ENCODE results near the gene APOF. TPM values are rescaled to one million over a fixed set of nuclear protein-coding genes. Genes with fewer than 3 reads are reported as not detected.
A peak's percentile ranks its signal among the peaks of the same experiment; 100 is the strongest.

Gene APOF
- total and polyA plus RNA-seq, 9 of the 15 experiments (the other 6 are each of a cell fraction or from before 2014, with no cell fraction given), result 0.09 to 0.15 (median 0.12) TPM; not detected in 5

GRCh38 chr12:56315622-56316473 is 46.8 kb downstream of the APOF start, which contains the start of gene CNPY2 (continued):
- TF ChIP-seq MGA (IDR thresholded peaks at IDR 0.05), result peak; percentile 84
- TF ChIP-seq CBX3 (IDR thresholded peaks at IDR 0.05; ENCODE audit: borderline replicate concordance in 1 of 2, low read length in 2 of 2), result no peak
- TF ChIP-seq TSC22D4 (tag; IDR thresholded peaks at IDR 0.05), result no peak
- no peak for TF ChIP-seq SRSF1 (IDR thresholded peaks at IDR 0.05; ENCODE audit: low read depth, low read length)
- no peak; a peak in 1 of 4 replicates for TF ChIP-seq TRIM24 (IDR thresholded peaks at IDR 0.05)
- TF ChIP-seq ZNF584 (CRISPR knock-in tag; IDR thresholded peaks at IDR 0.05; ENCODE audit: low read depth), result peak; percentile 39; the same call in 1 of the 2 replicates
- peak; percentile 37; the same call in 1 of the 2 replicates for TF ChIP-seq GTF2E2 (tag; IDR thresholded peaks at IDR 0.05)
- TF ChIP-seq ZNF143 (CRISPR knock-in tag; IDR thresholded peaks at IDR 0.05), result peak; percentile 99
- TF ChIP-seq BCL6 (CRISPR knock-in tag; IDR thresholded peaks at IDR 0.05), result no peak
- no peak for TF ChIP-seq U2AF2 (optimal IDR thresholded peaks at IDR 0.05; ENCODE audit: low read depth, low read length)
- peak; percentile 55; the same call in 1 of the 2 replicates for TF ChIP-seq GABPA (tag; conservative IDR thresholded peaks at IDR 0.05; ENCODE audit: low read depth)
- TF ChIP-seq MTF1 (CRISPR knock-in tag; IDR thresholded peaks at IDR 0.05; ENCODE audit: borderline replicate concordance), result no peak
- TF ChIP-seq ZNF184 (CRISPR knock-in tag; IDR thresholded peaks at IDR 0.05), result no peak
- TF ChIP-seq XRCC4 (IDR thresholded peaks at IDR 0.05; ENCODE audit: extremely low read depth, insufficient read depth, insufficient read length), result no peak
- TF ChIP-seq SREBF1 (IDR thresholded peaks at IDR 0.05; ENCODE audit: borderline replicate concordance, low read depth, low read length), result peak; percentile 54

Data from K562 (cell line).